ENCODE results near the gene C2orf66.

DNA sequence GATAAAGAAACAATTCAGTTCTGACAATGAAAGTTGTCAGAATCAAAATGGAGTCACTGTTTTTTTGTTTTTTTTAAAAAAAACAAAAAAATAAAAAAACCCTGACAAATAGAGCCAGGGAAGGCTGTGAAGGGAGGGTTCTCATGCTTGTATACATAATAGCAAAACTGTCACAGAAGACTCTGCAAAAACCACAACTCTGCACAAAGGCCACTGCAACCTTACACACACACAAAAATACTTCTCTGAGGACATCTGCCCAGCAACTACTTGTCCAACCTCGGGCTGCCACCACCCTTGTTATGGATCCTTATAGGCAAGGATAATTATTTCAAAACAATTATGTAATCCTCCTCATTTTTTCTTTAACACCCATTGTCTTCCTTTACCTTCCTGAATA lies 41.9 kb upstream of the C2orf66 start:
- TF ChIP-seq, protein P1, sequence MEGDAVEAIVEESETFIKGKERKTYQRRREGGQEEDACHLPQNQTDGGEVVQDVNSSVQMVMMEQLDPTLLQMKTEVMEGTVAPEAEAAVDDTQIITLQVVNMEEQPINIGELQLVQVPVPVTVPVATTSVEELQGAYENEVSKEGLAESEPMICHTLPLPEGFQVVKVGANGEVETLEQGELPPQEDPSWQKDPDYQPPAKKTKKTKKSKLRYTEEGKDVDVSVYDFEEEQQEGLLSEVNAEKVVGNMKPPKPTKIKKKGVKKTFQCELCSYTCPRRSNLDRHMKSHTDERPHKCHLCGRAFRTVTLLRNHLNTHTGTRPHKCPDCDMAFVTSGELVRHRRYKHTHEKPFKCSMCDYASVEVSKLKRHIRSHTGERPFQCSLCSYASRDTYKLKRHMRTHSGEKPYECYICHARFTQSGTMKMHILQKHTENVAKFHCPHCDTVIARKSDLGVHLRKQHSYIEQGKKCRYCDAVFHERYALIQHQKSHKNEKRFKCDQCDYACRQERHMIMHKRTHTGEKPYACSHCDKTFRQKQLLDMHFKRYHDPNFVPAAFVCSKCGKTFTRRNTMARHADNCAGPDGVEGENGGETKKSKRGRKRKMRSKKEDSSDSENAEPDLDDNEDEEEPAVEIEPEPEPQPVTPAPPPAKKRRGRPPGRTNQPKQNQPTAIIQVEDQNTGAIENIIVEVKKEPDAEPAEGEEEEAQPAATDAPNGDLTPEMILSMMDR (IDR thresholded peaks at IDR 0.05): no peak
- no peak for TF ChIP-seq POLR2A (IDR thresholded peaks at IDR 0.05)
